IgD-negative memory B cell (primary cell): Measurements from ENCODE around the gene NAV2. TPM values are rescaled to one million over a fixed set of nuclear protein-coding genes. Genes with fewer than 3 reads are reported as not detected.
A peak's percentile ranks its signal among the peaks of the same experiment; 100 is the strongest.

ENCODE experiments used
- H3K27ac Mint-ChIP-seq, 3 donors: one replicate each; pipeline ENCODE4 v1.8.0; 2020 to 2022; ENCODE audit warnings: mild to moderate bottlenecking in 3 of 3, mixed read lengths in 3 of 3, moderate library complexity in 1 of 3
- H3K27me3 Mint-ChIP-seq: one replicate; pipeline ENCODE4 v1.8.0; 2021; ENCODE audit warnings: mixed read lengths
- H3K36me3 Mint-ChIP-seq: one replicate; pipeline ENCODE4 v1.8.0; 2020; ENCODE audit warnings: mild to moderate bottlenecking, mixed read lengths
- H3K4me1 Mint-ChIP-seq, 3 donors: one replicate each; pipeline ENCODE4 v1.8.0; 2020 to 2022; ENCODE audit warnings: mixed read lengths in 3 of 3, mild to moderate bottlenecking in 1 of 3
- H3K4me3 Mint-ChIP-seq, 4 donors: one replicate each; pipeline ENCODE4 v1.8.0; 2020 to 2022; ENCODE audit warnings: mild to moderate bottlenecking in 4 of 4, mixed read lengths in 4 of 4, moderate library complexity in 3 of 4
- H3K9me3 Mint-ChIP-seq, 3 donors: one replicate each; pipeline ENCODE4 v1.8.0; 2020 to 2021; ENCODE audit warnings: mixed read lengths in 3 of 3, mild to moderate bottlenecking in 1 of 3
- polyA plus RNA-seq: library from polyadenylated mRNA; unstranded; fragments of 300-500 nt; fragmentation: Illumina TruSeq; gene quantifications from one replicate; pipeline ENCODE4 v1.2.3, GENCODE V29; 2021

Gene NAV2
- polyA plus RNA-seq, 1 donor from 2014 or later: 0.19 TPM

GRCh38 chr11:20022363-20023081, 309.9 kb downstream of the NAV2 start:
- Mint-ChIP-seq H3K4me1 (no peaks in the 10 kb centered on the region), H3K27ac (no peak overlapping the region), H3K4me3 (peak overlapping the region in 1 of 4 donors; percentile 19), H3K36me3 (peaks cover 3% of the 10 kb centered on the region), H3K27me3 (no peaks in the 10 kb centered on the region), H3K9me3 (no peaks in the 10 kb centered on the region)

GRCh38 chr11:20023082-20023426, 310.4 kb downstream of the NAV2 start:
- Mint-ChIP-seq H3K4me1 (no peaks in the 10 kb centered on the region), H3K27ac (no peak overlapping the region), H3K36me3 (no peaks in the 10 kb centered on the region), H3K4me3 (no peak overlapping the region), H3K9me3 (no peaks in the 10 kb centered on the region), H3K27me3 (no peaks in the 10 kb centered on the region)

- Mint-ChIP-seq H3K4me1 (no peaks in the 10 kb centered on the region), H3K27me3 (no peaks in the 10 kb centered on the region), H3K27ac (no peak overlapping the region), H3K4me3 (no peak overlapping the region), H3K36me3 (no peaks in the 10 kb centered on the region), H3K9me3 (no peaks in the 10 kb centered on the region)
These were observed 311.7 kb downstream of the NAV2 start for GRCh38 chr11:20024172-20024935.

GRCh38 chr11:20025332-20025840, 312.7 kb downstream of the NAV2 start:
- Mint-ChIP-seq H3K27me3 (no peaks in the 10 kb centered on the region), H3K36me3 (no peaks in the 10 kb centered on the region), H3K27ac (no peak overlapping the region), H3K9me3 (no peaks in the 10 kb centered on the region), H3K4me1 (no peaks in the 10 kb centered on the region), H3K4me3 (no peak overlapping the region)

- Mint-ChIP-seq H3K4me3 (no peak overlapping the region), H3K4me1 (no peaks in the 10 kb centered on the region), H3K27me3 (peaks cover 2% of the 10 kb centered on the region), H3K36me3 (no peaks in the 10 kb centered on the region), H3K9me3 (no peaks in the 10 kb centered on the region), H3K27ac (no peak overlapping the region)
These were observed 314.3 kb downstream of the NAV2 start for GRCh38 chr11:20026629-20027555.

GRCh38 chr11:20027556-20028013, 314.9 kb downstream of the NAV2 start:
- peaks cover 2% of the 10 kb centered on the region for H3K27me3 Mint-ChIP-seq

GRCh38 chr11:20029193-20029592, 316.6 kb downstream of the NAV2 start:
- Mint-ChIP-seq H3K27me3 (peaks cover 6% of the 10 kb centered on the region), H3K36me3 (no peaks in the 10 kb centered on the region), H3K4me1 (no peaks in the 10 kb centered on the region), H3K9me3 (no peaks in the 10 kb centered on the region), H3K27ac (no peak overlapping the region), H3K4me3 (no peak overlapping the region)

More at GRCh38 chr11:20027556-20028013, 314.9 kb downstream of the NAV2 start:
- no peak overlapping the region for H3K27ac Mint-ChIP-seq
- H3K36me3 Mint-ChIP-seq: no peaks in the 10 kb centered on the region
- H3K9me3 Mint-ChIP-seq: no peaks in the 10 kb centered on the region
- no peak overlapping the region for H3K4me3 Mint-ChIP-seq
- H3K4me1 Mint-ChIP-seq: no peaks in the 10 kb centered on the region

- Mint-ChIP-seq H3K4me3 (no peak overlapping the region), H3K27me3 (peaks cover 9% of the 10 kb centered on the region), H3K36me3 (no peaks in the 10 kb centered on the region), H3K9me3 (no peaks in the 10 kb centered on the region), H3K27ac (no peak overlapping the region), H3K4me1 (no peaks in the 10 kb centered on the region)
These were observed 317.8 kb downstream of the NAV2 start for GRCh38 chr11:20030472-20030871.

GRCh38 chr11:20031155-20032001, 318.7 kb downstream of the NAV2 start:
- H3K27ac Mint-ChIP-seq: no peak overlapping the region
- H3K36me3 Mint-ChIP-seq: no peaks in the 10 kb centered on the region
- H3K27me3 Mint-ChIP-seq: peaks cover 9% of the 10 kb centered on the region
- no peak overlapping the region for H3K4me3 Mint-ChIP-seq
- H3K9me3 Mint-ChIP-seq: no peaks in the 10 kb centered on the region
- H3K4me1 Mint-ChIP-seq: no peaks in the 10 kb centered on the region

GRCh38 chr11:20032127-20032526, 319.5 kb downstream of the NAV2 start:
- H3K4me1 Mint-ChIP-seq: no peaks in the 10 kb centered on the region
- H3K36me3 Mint-ChIP-seq: no peaks in the 10 kb centered on the region
- H3K27ac Mint-ChIP-seq: no peak overlapping the region
- H3K9me3 Mint-ChIP-seq: no peaks in the 10 kb centered on the region
- peaks cover 11% of the 10 kb centered on the region for H3K27me3 Mint-ChIP-seq
- no peak overlapping the region for H3K4me3 Mint-ChIP-seq

- Mint-ChIP-seq H3K27ac (no peak overlapping the region), H3K4me1 (no peaks in the 10 kb centered on the region), H3K36me3 (no peaks in the 10 kb centered on the region), H3K9me3 (no peaks in the 10 kb centered on the region), H3K27me3 (peaks cover 13% of the 10 kb centered on the region), H3K4me3 (no peak overlapping the region)
These were observed 320.1 kb downstream of the NAV2 start for GRCh38 chr11:20032577-20033260.

- H3K4me3 Mint-ChIP-seq: no peak overlapping the region
- no peaks in the 10 kb centered on the region for H3K4me1 Mint-ChIP-seq
- no peaks in the 10 kb centered on the region for H3K36me3 Mint-ChIP-seq
- H3K27me3 Mint-ChIP-seq: peaks cover 13% of the 10 kb centered on the region
- no peak overlapping the region for H3K27ac Mint-ChIP-seq
- H3K9me3 Mint-ChIP-seq: no peaks in the 10 kb centered on the region
These were observed 321.2 kb downstream of the NAV2 start for GRCh38 chr11:20033806-20034205.

GRCh38 chr11:20034941-20035340, 322.3 kb downstream of the NAV2 start:
- H3K4me1 Mint-ChIP-seq: no peaks in the 10 kb centered on the region
- no peak overlapping the region for H3K27ac Mint-ChIP-seq
- H3K36me3 Mint-ChIP-seq: no peaks in the 10 kb centered on the region
- peaks cover 13% of the 10 kb centered on the region for H3K27me3 Mint-ChIP-seq
- no peak overlapping the region for H3K4me3 Mint-ChIP-seq
- no peaks in the 10 kb centered on the region for H3K9me3 Mint-ChIP-seq

GRCh38 chr11:20035375-20035700, 322.7 kb downstream of the NAV2 start:
- H3K27ac Mint-ChIP-seq: no peak overlapping the region
- no peaks in the 10 kb centered on the region for H3K36me3 Mint-ChIP-seq

More at GRCh38 chr11:20035375-20035700, 322.7 kb downstream of the NAV2 start:
- no peak overlapping the region for H3K4me3 Mint-ChIP-seq
- H3K27me3 Mint-ChIP-seq: peaks cover 13% of the 10 kb centered on the region
- H3K9me3 Mint-ChIP-seq: no peaks in the 10 kb centered on the region
- no peaks in the 10 kb centered on the region for H3K4me1 Mint-ChIP-seq
